Left ventricle myocardium inferior (tissue), 1 donor: Measurements from ENCODE around the gene LRBA. TPM values are rescaled to one million over a fixed set of nuclear protein-coding genes. Genes with fewer than 3 reads are reported as not detected.
"Not testable (repeated sequence)": the region's sequence is repeated elsewhere in the genome, so short reads cannot be mapped to it uniquely, and the experiment has no call there.

Experiments used
- DNase-seq: peaks from one replicate; pipeline ENCODE4 v3.0.0-alpha.2; 2020
- H3K27ac ChIP-seq: fragments of 200-600 bp; replicated peaks from 2 replicates; pipeline ENCODE4 v1.8.0; 2021
- H3K27me3 ChIP-seq: fragments of 200-600 bp; 2 replicates; pipeline ENCODE4 v1.8.0; 2021; ENCODE audit warnings: low read depth
- H3K36me3 ChIP-seq: fragments of 200-600 bp; 2 replicates; pipeline ENCODE4 v1.8.0; 2021
- H3K4me1 ChIP-seq: fragments of 200-600 bp; 2 replicates; pipeline ENCODE4 v1.8.0; 2021
- H3K4me3 ChIP-seq: fragments of 200-600 bp; 2 replicates; pipeline ENCODE4 v1.8.0; 2021; ENCODE audit warnings: mild to moderate bottlenecking, moderate library complexity
- H3K9me3 ChIP-seq: fragments of 200-600 bp; replicated peaks from 2 replicates; pipeline ENCODE4 v1.8.0; 2021
- intact Hi-C: fragments of 100-400 bp; cut with micrococcal nuclease; formaldehyde crosslinking; loops from one replicate; pipeline ENCODE4 v1.11.0; 2022
- total RNA-seq: library from RNA; stranded (reverse); fragmentation: NEBNext Ultra II Directional; extraction: Animal tissue kit (Norgen Biotek cat#: 25700); gene quantifications from one replicate; pipeline ENCODE4 v1.2.1, GENCODE V29; 2021
- TF ChIP-seq, protein P1 (sequence below): fragments of 200-600 bp; IDR thresholded peaks from 2 replicates; pipeline ENCODE4 v1.8.0; 2021; ENCODE audit warnings: antibody characterized with exemption, mild to moderate bottlenecking, borderline replicate concordance
- donor health status: DM: no; HTN: yes; CAD: no; lungs with severe emphysema.

Gene LRBA
- total RNA-seq, 1 donor from 2014 or later = 19.1 TPM

DNA sequence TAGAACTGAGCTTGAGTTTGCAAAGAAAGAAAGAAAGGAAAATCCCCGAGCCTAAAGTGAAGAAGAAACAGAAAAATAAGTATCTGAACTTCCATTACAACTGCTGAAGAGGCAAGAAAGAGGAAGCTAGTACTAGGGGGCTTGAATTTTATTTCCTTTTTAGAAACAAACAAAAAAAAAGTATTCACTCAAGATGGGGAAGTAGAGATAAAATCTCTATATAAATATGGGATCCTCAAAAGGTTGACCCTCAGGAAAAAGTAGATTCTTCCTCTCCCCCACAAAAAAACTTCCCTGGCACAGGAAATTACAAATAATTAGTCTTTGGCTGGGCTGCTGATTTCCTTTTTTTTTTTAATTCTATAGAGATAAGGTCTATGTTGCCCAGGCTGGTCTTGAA is 16.0 kb downstream of the LRBA start:
- TF ChIP-seq, protein P1, sequence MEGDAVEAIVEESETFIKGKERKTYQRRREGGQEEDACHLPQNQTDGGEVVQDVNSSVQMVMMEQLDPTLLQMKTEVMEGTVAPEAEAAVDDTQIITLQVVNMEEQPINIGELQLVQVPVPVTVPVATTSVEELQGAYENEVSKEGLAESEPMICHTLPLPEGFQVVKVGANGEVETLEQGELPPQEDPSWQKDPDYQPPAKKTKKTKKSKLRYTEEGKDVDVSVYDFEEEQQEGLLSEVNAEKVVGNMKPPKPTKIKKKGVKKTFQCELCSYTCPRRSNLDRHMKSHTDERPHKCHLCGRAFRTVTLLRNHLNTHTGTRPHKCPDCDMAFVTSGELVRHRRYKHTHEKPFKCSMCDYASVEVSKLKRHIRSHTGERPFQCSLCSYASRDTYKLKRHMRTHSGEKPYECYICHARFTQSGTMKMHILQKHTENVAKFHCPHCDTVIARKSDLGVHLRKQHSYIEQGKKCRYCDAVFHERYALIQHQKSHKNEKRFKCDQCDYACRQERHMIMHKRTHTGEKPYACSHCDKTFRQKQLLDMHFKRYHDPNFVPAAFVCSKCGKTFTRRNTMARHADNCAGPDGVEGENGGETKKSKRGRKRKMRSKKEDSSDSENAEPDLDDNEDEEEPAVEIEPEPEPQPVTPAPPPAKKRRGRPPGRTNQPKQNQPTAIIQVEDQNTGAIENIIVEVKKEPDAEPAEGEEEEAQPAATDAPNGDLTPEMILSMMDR = no peak
- Histone ChIP-seq H3K9me3 (no peaks in the 10 kb centered on the region), H3K36me3 (no peaks in the 10 kb centered on the region), H3K27me3 (no peaks in the 10 kb centered on the region), H3K4me1 (no peaks in the 10 kb centered on the region), H3K27ac (no peak overlapping the region), H3K4me3 (no peak overlapping the region)
- intact Hi-C loops = no loop called here
- no peak for DNase-seq

DNA sequence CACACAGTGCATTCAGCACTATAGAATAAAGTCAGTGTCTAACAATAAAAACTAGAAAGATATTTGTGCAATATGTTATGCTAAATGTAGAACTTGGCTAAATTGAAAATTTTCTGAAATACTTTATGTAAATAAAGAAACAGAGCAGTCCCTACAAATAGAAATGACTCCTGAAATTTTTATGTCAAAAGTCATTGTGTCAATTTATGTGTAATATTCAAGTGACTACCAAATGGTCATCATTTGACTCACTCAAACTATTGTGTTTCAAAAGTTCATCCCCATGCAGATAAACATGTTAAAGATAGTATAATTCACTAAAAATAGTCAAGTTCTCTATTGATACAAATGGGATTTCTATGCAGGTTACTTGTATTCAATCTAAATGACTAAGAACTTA is 17.9 kb downstream of the LRBA start:
- Histone ChIP-seq H3K27ac (no peak overlapping the region), H3K27me3 (no peaks in the 10 kb centered on the region), H3K4me3 (no peak overlapping the region), H3K36me3 (no peaks in the 10 kb centered on the region), H3K4me1 (no peaks in the 10 kb centered on the region), H3K9me3 (no peaks in the 10 kb centered on the region)
- DNase-seq = no peak
- TF ChIP-seq, protein P1 = no peak
- intact Hi-C loops = no loop called here

DNA sequence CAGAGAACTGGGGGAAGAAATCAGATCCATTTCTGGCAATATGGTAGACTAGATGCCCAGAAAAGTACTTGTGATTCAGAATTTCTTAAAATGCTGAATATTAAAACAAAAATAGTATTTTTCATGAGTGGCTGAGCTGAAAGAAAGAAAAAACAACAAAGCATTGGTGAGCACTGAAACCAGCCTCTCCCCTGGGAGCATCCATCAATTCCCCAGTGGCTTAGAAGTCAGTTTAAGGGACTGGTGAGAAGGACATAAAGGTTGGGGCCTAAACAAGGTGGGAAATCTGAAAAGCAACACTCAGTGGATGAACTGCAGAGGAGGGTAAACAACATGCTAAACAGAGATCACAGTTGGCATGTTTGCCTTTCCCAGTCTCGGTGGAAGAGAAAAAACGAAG is 20.4 kb downstream of the LRBA start:
- TF ChIP-seq, protein P1 = no peak
- Histone ChIP-seq H3K4me1 (no peaks in the 10 kb centered on the region), H3K9me3 (no peaks in the 10 kb centered on the region), H3K27ac (no peak overlapping the region), H3K36me3 (no peaks in the 10 kb centered on the region), H3K4me3 (no peak overlapping the region), H3K27me3 (no peaks in the 10 kb centered on the region)
- DNase-seq = no peak
- intact Hi-C loops = no loop called here

DNA sequence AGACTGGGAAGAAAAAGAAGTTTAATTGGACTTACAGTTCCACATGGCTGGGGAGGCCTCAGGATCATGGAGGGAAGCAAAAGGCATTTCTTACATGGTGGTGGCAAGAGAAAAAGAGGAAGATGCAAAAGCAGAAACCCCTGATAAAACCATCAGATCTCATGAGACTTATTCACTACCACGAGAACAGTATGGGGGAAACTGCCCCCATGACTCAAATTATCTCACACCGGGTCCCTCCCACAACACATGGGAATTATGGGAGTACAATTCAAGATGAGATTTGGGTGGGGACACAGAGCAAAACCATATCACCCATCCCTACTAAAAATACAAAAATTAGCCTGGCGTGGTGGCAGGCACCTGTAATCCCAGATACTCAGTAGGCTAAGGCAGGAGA is 21.5 kb downstream of the LRBA start:
- intact Hi-C loops, H3K27me3 ChIP-seq, H3K4me1 ChIP-seq, H3K27ac ChIP-seq, H3K9me3 ChIP-seq, H3K4me3 ChIP-seq, DNase-seq, H3K36me3 ChIP-seq: not testable (repeated sequence)

DNA sequence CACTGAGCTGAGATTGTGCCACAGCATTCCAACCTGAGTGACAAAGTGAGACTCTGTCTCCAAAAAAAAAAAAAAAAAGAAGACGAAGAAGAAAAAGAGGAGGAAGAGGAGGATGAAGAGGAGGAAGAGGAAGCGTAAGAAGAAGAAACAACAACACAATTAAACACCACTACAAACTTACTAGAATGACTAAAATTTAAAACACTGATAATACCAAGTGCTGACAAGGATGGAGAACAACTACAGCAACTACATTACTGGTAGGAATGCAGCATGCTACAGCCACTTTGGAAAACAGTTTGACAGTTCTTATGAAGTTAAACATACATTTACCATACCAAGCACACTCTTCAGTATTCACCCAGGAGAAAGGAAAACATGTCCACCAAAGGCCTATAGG is 24.1 kb downstream of the LRBA start:
- Histone ChIP-seq H3K4me1 (no peaks in the 10 kb centered on the region), H3K4me3 (no peak overlapping the region), H3K9me3 (no peaks in the 10 kb centered on the region), H3K27me3 (no peaks in the 10 kb centered on the region), H3K36me3 (no peaks in the 10 kb centered on the region), H3K27ac (no peak overlapping the region)
- intact Hi-C loops = no loop called here
- DNase-seq = no peak
- TF ChIP-seq, protein P1 = no peak

DNA sequence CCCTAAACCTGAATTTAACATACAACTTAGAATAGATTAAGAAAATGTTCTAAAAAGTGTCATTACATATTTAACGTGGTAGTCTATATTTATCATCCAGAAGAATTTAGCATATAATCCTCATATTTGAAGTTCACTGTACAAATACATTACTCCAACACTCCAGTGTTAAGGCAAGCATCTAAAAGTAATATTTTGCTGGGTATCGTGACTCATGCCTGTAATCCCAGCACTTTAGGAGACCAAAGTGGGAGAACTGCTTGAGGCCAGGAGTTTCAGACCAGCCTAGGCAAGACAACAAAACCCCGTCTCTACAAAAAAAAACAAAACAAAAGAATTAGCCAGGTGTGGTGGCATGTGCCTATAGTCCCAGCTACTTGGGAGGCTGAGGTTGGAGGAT is 24.8 kb downstream of the LRBA start:
- no peak for DNase-seq
- Histone ChIP-seq H3K4me3 (no peak overlapping the region), H3K4me1 (no peaks in the 10 kb centered on the region), H3K27me3 (no peaks in the 10 kb centered on the region), H3K9me3 (no peaks in the 10 kb centered on the region), H3K36me3 (no peaks in the 10 kb centered on the region), H3K27ac (no peak overlapping the region)
- TF ChIP-seq, protein P1 = no peak
- intact Hi-C loops = no loop called here
